ENCODE measurements around the gene GDPD2.

The GDPD2 gene

DNA sequence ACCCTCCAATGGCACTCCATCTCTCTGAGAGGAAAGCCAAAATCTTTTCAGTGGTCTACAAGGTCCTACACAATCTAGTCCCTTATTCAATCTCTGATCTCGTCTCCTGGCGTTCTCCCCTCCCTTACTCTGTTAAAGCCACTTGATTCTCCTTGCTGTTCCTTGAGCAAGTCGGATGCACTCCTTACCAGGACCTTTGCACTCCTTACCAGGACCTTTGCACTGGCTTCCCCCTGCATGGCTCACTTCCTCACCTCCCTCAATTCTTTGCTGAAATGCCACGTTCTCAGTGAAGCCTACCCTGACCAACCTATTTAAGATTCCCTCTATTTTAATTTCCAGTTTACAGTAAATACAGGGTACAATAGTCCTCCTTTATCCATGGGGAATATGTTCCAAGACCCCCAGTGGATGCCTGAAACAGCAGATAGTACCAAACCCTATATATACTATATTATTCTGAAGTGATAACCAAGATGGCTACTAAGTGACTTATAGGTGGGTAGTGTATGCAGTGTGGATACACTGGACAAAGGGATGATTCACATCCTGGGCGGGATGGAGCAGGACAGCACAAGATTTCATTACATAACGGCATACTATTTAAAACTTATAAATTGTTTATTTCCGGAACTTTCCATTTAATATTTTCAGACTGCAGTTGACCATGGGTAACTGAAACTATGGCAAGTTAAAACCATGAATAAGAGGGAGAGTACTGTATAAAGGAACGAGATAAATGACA lies 15.0 kb downstream of the GDPD2 start:
- no peak for DNase-seq

DNA sequence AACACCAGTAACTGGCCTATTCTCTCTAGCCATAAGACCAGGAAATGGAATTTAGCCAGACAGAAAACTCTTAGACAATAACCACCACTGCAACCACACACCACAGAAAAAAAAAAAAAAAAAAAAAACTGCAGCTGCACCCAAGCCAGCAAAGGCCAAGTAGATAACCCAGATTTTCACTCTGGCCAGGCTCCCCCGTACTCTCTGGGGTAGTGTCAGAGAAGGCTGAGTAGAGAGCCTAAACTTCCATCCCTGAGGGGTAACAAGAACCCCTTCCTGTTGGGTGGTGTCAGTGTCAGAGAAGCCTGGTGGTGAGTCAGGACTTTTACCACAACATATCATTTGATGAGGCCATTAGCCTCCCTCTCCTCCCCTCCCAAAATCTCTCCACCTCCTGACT lies 15.9 kb downstream of the GDPD2 start:
- no peak for DNase-seq

DNA sequence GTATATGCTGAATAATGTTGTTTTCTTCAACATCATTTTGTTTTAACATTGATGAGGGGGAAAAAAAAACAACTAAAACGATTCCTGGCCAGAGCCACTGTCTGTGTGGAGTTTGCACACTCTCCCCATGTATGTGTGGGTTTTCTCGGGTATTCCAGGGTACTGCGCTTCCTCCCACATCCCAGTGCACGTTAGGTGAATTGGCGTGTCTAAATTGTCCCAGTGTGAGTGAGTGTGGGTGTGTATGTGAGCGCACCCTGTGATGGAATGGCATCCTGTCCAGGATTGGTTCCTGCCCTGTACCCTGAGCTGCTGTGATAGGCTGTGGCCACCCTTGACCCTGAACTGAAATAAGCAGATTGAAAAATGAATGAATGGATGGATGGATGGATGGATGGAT lies 19.1 kb downstream of the GDPD2 start:
- no peak for DNase-seq

DNA sequence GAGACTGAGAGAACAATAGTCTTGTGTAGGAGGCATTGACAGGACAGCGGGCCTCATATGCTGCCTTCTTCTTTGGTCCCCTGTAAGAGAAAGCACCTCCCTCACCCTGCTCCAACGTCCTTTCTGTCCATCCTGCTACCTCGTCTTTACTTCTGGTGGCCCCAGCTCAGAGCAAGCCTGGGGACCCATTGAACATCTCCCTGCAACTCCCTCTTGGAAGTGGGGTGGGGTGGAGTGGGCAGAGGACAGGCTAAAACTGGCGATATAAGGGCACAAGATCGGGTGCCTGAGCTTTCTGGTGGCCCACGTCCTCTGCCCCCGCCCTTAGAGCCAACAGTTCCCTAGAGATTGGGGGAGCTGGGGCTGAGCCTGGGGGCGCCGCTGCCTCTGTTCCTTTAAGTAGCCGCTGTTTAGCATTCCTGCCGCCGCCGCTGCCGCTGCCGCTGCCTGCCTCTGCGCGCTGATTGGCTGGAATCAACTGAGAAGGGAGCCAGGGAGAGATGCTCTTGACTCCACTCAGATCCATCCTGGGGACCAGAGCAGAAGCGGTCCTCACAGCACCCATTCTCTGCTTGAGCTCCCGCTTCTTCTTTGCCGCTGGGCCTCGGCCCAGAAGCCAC lies 21.3 kb downstream of the GDPD2 start, which contains the start of gene DLG3:
DLG3 (plus strand) TSS at position 510 of the 620 bp plus-strand sequence. CDS start 367 bp downstream, outside the sequence.
- DNase-seq: peak; percentile 38

DNA sequence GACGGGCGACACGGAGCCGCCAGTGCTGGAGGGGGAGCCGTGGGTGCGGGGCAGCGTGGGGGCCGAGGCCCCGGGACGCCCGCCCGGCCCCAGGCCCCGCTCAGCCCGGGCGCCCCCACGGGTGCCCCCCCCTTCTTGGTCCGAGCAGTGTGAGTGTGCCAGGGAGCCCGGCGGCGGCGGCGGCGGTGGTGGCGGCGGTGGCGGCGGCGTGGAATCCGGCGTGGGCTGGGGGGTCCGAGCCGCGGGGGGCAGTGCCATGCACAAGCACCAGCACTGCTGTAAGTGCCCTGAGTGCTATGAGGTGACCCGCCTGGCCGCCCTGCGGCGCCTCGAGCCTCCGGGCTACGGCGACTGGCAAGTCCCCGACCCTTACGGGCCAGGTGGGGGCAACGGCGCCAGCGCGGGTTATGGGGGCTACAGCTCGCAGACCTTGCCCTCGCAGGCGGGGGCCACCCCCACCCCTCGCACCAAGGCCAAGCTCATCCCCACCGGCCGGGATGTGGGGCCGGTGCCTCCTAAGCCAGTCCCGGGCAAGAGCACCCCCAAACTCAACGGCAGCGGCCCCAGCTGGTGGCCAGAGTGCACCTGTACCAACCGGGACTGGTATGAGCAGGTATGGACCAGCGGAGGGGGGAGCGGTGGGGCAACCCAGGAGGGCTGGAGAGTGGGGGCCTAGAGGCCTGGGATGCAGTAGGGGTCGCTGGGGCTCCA lies 22.0 kb downstream of the GDPD2 start:
- no peak for DNase-seq

DNA sequence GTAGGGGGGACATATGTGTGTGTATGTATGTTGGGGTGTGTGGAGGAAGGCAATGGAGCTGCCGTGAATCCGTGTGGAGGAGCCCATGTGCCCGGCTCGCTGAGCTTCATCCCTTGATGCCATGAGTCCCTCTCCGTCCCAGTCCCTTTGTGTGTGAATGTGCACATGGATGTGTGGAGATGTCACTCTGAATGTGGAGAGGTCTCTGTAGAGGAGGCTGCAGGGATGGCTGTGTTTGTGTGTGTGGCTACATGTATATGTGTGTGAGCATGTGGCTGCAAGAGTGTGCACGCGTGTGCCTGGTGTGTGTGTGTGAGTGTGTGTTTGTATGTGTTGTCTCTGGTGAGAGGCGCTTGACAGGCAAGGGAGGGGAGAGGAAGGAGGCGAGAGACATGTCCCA lies 22.8 kb downstream of the GDPD2 start:
- DNase-seq: no peak

DNA sequence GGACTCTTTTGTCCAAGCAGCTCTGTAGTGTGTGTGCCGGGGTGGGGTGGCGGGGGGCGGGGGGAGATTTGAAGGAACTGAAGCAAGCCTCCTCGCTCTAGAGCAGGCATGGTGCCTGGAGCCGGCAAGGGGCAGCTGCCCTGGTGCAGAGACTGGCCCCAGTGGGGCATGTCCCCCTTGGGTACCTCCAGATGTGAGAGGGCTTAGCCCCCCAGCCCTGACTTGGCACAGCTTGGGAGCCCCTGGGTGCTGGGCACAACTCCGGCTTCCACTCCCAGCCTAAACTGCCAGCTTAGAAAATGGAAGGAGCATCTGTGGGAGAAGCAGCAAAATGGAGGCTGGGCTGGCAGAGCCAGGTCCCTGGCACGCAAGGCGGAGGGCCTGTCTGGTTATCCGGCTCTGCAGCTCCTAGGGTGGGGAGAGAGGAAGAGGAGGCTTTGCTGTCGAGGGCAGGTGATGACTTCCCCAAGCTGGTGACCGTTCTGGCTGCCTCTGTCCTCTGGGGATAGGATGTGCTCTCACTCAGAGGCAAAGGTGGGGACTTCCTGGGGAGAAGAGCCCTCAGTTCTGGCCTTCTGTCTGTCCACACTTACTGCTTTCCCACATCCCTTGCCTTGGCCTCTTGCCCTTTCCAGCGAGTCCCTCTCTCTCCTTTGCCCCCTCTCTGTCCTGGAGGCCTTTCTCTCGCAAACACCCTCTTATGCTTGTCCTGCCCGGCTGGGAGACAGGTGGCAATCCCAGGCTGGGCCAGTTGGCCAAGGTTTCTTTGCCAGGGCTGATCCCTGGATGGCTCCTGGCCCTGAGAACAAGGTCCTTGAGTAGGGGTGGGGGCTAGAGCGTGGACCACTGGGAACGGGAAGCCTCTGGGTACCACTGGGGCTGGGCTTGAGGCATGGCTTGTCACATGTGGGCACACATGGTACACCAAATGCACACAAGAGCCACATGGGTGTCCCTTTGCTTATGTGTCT lies 23.6 kb downstream of the GDPD2 start:
- no peak for DNase-seq

DNA sequence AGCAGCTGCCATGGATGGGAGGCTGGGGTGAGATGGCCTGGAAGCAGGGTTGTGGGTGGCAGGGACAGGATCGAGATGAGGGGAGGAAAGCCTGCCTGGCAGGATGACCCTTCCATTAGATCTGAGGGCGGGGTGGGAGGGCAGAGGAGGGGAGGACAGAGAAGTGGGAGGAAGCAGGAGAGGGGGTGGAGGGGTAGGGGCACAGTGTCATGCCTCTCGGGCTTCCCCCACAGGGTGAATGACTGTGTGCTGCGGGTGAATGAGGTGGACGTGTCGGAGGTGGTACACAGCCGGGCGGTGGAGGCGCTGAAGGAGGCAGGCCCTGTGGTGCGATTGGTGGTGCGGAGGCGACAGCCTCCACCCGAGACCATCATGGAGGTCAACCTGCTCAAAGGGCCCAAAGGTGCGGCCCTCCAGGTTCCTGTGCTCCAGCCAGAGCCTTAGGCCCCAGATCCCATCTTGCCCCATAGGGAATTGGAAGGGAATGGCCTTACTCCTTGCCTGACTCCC lies 26.4 kb downstream of the GDPD2 start:
- no peak for DNase-seq

DNA sequence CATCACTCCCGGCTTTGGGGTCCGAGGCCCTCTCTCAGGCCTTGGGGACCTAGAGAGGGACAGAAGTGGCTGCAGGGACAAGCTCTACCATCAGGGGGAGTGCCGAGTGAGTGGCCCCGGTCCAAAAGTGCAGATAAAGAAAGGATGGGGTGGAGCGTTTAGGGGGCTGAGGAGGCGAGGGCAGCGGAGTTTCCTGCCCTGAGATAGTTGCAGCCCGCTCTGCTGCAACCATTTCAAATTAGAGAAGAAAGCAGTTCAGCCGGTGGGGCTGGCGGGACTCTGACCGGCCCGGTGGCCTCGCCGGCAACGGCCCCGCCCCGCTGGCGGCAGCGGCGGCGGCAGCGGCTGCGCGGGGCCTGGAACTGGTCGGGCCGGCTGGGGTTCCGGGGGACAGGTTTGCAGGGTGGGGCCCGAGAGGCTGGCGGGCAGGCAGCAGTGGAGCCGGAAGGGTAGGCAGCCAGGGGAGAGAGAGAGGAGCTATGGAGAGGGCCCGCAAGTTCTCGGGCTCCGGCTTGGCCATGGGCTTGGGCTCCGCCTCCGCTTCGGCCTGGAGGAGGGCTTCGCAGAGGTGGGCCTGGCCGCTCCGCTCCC lies 29.1 kb downstream of the GDPD2 start:
- peak; percentile 67 for DNase-seq

DNA sequence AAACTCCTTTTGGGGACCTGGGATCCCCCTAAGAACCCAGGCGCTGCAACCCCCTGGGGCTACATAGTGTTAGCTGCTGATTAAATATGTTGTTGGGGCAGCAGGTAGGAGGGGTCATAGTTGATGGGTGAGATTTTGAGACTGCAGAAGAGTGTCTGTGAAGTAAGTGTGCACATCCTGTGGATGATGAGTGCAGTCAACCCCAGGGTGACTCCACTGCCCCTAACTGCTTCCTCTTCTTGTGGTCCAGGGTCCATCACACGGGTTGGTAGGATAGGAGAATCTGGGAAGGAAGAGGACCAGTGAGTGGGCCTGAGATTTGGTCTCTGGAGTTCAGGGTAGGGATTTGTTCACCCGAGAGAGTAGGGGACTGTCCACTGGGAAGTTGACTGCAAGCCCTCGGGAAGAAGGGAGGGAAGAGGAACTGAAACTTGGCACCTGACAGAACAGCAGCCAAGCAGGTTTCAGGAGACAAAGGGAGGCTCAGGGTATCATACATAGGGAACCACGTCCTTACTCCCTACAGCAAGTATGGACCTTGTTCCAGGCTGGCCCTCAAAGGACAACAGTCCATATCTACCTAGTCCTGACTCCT lies 30.0 kb downstream of the GDPD2 start:
- no peak for DNase-seq

DNA sequence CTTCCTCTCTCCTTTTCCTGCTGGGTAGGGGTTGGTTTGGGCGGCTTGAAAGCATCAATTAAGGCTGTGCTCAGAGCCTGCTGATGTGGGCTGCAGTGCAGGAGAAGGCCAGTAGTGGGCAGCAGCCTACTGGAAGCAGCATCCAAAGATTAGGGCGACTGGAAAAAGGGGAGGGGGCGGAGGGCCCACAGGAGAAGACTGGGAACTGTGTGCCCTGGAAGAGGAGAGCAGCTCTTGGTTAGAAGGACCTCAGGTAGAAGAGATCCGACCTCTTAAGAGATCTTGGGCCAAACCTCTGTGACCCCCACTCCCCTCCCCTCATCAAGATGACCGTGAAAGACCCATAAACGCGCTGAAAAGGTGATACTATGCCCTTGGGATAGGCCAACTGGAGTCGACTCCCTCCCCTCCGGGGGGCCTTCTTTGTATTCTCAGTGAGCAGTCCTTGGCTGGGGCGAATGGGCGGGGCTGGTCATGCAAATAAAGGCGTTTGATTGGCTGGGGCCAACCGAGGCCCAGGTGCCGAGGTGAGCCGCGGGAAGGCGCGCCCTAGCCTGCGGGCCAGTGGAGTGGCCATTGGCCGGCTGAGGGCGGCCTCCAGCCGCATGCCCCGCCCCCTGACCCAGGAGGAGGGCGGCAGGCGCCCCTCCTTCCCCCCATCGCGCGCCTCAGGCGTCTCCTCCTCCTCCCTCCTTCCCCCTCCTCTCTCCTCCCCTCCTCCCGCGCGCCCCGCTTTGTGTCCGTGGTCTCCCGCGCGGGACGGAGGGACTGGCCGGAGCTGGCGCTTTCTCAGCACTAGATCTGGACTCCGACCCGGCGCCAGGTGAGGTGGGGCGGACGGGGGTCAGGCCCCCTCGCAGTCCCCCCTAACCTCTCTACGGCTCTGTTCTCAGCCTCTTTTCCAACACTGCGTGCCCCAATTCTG lies 31.6 kb downstream of the GDPD2 start:
- DNase-seq: peak; percentile 83

DNA sequence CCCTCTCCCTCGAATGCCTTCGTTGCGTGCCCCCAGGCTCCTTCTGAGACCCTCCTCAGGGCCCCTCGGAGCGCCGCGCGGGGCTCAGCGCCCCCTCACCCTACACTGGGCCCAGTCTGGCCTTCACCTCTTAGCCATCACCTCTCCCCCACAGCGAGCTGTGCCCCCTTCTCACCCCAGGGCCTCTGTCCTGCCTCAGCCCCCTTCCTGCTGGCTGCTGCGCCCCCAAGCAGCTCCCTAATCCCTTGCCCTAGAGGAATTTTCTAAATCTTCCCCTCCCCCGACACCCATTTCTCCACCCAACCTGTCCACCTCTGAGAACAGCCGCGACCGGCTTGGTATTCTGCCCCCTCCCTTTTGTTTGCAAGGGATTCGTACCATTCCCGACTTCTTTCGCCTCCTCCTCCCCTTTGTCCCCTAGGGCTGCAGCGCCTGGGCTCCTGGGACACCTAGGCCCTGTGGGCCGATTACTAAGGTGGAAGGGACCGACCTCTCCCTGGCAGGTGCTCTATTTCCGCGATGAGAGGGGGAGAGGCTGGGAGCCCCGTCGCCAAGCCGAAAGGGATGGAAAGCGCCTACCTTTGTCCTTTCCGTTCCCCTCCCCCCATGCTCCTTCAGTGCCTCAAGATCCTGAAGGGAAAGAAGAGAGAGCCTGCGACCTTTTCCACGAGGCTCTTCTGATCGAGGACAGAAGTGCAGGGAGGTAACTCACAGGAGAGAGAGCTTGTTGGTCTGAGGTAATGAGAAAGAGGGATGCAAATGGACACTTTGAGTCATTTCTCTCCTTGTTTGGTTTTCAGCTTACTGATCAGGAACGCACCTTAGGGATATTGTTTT lies 32.5 kb downstream of the GDPD2 start:
- DNase-seq: no peak

DNA sequence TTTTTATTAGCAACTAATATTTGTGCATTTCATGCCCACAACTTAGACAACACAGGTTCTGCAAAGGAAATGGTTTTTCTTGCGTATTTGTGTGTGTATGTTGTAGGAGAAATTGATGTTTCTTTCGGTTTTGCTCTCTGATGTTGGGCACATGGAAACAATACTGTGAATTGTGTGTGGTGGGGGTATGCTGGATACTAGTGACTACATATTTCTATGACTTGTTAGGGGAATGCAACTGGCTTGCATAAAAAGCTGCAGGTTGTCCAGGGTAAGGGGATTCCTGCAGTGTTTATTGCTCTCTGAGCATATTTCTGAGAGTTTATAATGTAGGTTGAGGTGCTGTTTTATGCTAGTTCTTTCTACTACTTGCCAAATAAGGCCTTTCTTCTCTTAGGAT lies 33.1 kb downstream of the GDPD2 start:
- DNase-seq: no peak

DNA sequence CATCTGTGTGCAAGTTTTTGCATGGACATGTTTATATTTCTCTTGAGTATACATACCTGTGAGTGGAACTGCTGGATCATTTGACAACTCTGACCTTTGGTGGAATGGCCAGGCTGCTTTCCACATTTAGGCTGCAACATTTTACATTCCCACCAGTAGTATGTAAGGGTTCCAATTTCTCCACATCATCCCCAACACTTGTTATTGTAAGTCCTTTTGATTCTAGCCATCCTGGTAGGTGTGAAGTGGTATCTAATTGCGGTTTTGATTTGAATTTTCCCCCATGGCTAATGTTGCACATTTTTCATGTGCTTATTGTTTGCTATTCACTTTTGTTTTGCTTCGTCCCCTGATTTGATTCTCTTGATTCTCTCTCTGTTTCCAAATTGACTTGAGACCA lies 37.9 kb downstream of the GDPD2 start:
- DNase-seq: no peak

DNA sequence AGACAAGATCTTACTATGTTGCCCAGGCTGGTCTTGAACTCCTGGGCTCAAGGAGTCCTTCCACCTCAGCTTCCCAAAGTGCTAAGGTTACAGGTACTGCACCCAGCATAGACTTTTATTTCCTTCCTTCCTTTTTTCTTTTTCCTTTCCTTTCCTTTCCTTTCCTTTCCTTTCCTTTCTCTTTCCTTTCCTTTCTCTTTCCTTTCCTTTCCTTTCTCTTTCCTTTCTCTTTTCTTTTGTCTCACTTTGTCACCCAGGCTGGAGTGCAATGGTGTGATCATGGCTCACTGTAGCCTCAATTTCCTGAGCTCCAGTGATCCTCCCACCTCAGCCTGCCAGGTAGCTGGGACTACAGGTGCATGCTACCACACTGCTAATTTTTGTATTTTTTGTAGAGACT lies 40.9 kb downstream of the GDPD2 start:
- DNase-seq: no peak

DNA sequence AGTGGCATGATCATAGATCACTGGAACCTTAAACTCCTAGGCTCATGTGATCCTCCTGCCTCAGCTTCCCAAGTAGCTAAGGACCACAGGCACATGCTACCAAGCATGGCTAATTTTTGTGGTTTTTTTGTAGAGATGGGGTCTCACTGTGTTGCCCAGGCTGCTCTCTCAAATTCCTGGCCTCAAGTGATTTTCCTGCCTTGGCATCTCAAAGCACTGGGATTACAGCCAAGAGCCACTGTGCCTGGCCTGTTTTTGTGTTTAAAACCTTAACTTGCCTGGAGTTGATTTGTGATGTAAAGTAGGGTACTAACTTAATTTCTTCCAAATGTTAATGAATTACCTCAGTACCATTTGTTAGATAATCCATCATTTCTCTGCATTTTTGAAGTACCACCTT lies 43.9 kb downstream of the GDPD2 start:
- no peak for DNase-seq

DNA sequence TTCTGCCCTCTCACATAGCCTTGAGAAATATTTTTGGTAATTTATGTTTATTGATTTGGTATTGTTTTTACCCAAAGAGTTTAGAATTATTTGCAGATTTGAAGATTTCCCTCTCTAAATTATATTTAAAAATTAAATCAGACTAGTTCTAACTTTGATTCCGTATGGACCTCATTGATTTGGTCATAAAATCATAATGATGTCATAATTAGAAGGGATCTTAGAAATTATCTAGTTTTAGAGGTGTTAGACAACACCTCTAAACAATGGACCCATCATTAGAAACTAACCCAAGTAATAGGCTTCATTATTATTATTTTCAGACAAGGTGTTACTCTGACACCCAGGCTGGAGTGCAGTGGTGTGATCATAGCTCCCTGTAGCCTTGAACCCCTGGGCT lies 45.6 kb downstream of the GDPD2 start:
- no peak for DNase-seq

DNA sequence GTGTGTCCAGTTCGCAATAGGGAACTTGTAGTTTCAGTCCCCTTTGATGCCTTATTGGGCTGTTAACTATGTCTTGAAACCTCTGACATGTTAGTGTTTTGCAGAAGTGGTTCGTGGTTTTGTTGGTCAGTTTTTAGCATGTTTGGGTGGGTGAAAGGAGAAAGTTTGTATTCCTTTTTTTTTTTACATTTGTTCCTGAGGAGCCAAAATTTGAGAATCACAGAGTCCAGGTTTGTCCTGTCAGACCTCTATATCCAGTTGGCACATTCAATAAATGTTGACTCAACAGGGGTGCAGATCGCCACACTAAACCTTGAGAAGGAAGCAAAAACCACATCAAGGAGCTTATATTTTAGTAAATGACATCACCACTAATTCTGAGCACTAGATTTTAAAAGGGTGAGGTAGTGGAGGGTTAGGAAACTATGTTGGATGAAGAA lies 47.8 kb downstream of the GDPD2 start:
- no peak for DNase-seq

DNA sequence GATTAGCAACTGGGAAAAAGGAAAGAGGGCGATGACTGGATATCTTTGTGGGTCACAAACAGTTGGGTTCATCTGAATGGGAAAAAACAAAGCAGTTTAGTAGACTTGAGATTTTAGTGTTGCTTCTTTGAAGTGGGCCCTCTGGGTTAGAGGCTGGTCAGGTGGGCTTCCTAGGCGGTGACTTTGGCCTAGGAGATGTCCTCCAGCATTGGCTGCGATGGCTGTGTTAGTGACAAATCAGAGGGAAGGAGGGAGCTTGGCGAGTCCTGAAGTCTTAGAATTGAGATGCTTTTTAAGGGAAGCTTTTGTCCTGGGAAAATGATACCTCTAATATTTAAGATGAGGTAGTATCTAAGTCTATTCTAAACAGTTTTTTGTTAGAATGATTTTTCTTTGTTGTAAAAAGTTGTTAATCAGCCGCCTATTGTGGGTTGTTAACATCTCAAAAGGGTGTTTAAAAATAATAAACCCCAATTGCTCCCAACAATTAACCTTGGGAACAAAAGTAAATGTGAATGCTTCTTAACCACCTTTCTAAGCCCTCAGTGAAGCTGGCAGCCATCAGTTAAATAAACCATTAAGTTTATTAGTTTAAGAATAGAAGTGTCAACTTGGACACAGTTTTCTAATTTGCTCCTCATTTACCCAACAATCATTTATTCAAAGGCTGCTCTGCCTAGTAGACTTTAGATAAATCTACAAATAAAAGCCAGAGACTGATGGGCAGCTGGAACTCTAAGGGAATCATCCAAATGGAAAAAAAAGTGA lies 53.2 kb downstream of the GDPD2 start:
- no peak for DNase-seq

Measured in CD4-positive, alpha-beta T cell treated with Interleukin-12 subunit alpha and Interleukin-12 subunit beta, for 1 hour (primary cell).